ENCODE measurements around the gene PSMA7.

GRCh38 chr20:62139636-62140035 lies 3.6 kb downstream of the PSMA7 start:
- TF ChIP-seq CTCF (IDR thresholded peaks at IDR 0.05; ENCODE audit: borderline replicate concordance, extremely low read depth, low read length, poor library complexity, severe bottlenecking), result no peak
- no peak for TF ChIP-seq EZH2 (IDR thresholded peaks at IDR 0.05; ENCODE audit: borderline replicate concordance, low read depth, low read length, severe bottlenecking)

Data from DND-41 (cell line).